CD4-positive, alpha-beta T cell (primary cell): Measurements from ENCODE around the gene ABCD3. TPM values are rescaled to one million over a fixed set of nuclear protein-coding genes. Genes with fewer than 3 reads are reported as not detected.

Source experiments
- ATAC-seq: fragments of 200-7000 bp; cut with Tn5 transposase; one replicate; pipeline ENCODE4 v1.10.0; 2022; ENCODE audit warnings: mild to moderate bottlenecking; ENCODE audit not compliant: poor library complexity
- CTCF ChIA-PET: fragments of 350-600 bp; sonication (Branson Sonifier 250); formaldehyde crosslinking; loops from one replicate; lab custom pipeline; 2021; ENCODE audit warnings: antibody characterized with exemption, inconsistent platforms; lab: Charles Lee
- POLR2A ChIA-PET: fragments of 350-600 bp; sonication (Branson Sonifier 250); formaldehyde crosslinking; loops from one replicate; lab custom pipeline; 2021; ENCODE audit warnings: antibody characterized with exemption, inconsistent platforms; lab: Charles Lee
- DNase-seq, 14 experiments: peaks; one replicate each; pipeline ENCODE4 v3.0.0-alpha.2; 2013 to 2020; ENCODE audit warnings: mixed read lengths in 2 of 14
- H3K27ac ChIP-seq, 2 donors: one replicate each; pipeline versions ENCODE4 v1.5.1 to v1.7.0; 2013; ENCODE audit warnings: low read length in 2 of 2, low read depth in 1 of 2, mild to moderate bottlenecking in 1 of 2
- H3K27me3 ChIP-seq, 2 experiments: 1 replicate in 1 of 2; 2 replicates in 1 of 2; pipeline versions ENCODE4 v1.6.1 to v1.7.0; 2013; ENCODE audit warnings: low read length in 2 of 2, control low read depth in 1 of 2, mild to moderate bottlenecking in 1 of 2, moderate library complexity in 1 of 2; ENCODE audit not compliant: insufficient read depth in 2 of 2, control insufficient read depth in 1 of 2
- H3K36me3 ChIP-seq: one replicate; pipeline ENCODE4 v1.6.1; 2013; ENCODE audit warnings: low read length, control low read depth; ENCODE audit not compliant: insufficient read depth
- H3K4me1 ChIP-seq: one replicate; pipeline ENCODE4 v1.6.1; 2013; ENCODE audit warnings: low read length, control low read depth; ENCODE audit not compliant: insufficient read depth
- H3K4me3 ChIP-seq: one replicate; pipeline ENCODE4 v1.5.1; 2013; ENCODE audit warnings: mild to moderate bottlenecking, low read length, moderate library complexity
- H3K9me3 ChIP-seq, 2 experiments: 1 replicate in 1 of 2; 2 replicates in 1 of 2; pipeline versions ENCODE4 v1.6.1 to v1.7.0; 2013; ENCODE audit warnings: low read length in 2 of 2, mild to moderate bottlenecking in 2 of 2, control low read depth in 1 of 2, moderate library complexity in 1 of 2; ENCODE audit not compliant: control insufficient read depth in 1 of 2, insufficient read depth in 1 of 2
- H3K27ac Mint-ChIP-seq: one replicate; pipeline ENCODE4 v1.8.0; 2020; ENCODE audit warnings: mixed read lengths
- H3K27me3 Mint-ChIP-seq: one replicate; pipeline ENCODE4 v1.8.0; 2021; ENCODE audit warnings: mixed read lengths
- H3K36me3 Mint-ChIP-seq: one replicate; pipeline ENCODE4 v1.8.0; 2021; ENCODE audit warnings: low read depth, mixed read lengths
- H3K4me1 Mint-ChIP-seq: one replicate; pipeline ENCODE4 v1.8.0; 2021; ENCODE audit warnings: low read depth, mixed read lengths
- H3K4me3 Mint-ChIP-seq: one replicate; pipeline ENCODE4 v1.8.0; 2020; ENCODE audit warnings: mild to moderate bottlenecking, mixed read lengths
- H3K9me3 Mint-ChIP-seq: one replicate; pipeline ENCODE4 v1.8.0; 2020; ENCODE audit warnings: mixed read lengths
- CTCF ChIP-seq: fragments of 200-600 bp; IDR thresholded peaks from one replicate; pipeline ENCODE4 v1.8.0; 2022; ENCODE audit warnings: antibody characterized with exemption, mild to moderate bottlenecking
- intact Hi-C, 2 experiments: fragments of 100-400 bp; cut with DNase I in 1 of 2; cut with micrococcal nuclease in 1 of 2; formaldehyde crosslinking; loops; one replicate each; pipeline versions ENCODE4 v1.15.1 to v1.9.0; 2023 to 2025; cut with DNase I, micrococcal nuclease
- total RNA-seq, 174 experiments: library from RNA in 2 of 174; stranded (reverse) in 2 of 174; gene quantifications; one replicate each; pipeline ENCODE4 v1.2.3 and lab custom pipeline; 2021 to 2026

ABCD3 gene
- total RNA-seq, 2 experiments from 2014 or later: 13.0 to 13.5 TPM

DNA sequence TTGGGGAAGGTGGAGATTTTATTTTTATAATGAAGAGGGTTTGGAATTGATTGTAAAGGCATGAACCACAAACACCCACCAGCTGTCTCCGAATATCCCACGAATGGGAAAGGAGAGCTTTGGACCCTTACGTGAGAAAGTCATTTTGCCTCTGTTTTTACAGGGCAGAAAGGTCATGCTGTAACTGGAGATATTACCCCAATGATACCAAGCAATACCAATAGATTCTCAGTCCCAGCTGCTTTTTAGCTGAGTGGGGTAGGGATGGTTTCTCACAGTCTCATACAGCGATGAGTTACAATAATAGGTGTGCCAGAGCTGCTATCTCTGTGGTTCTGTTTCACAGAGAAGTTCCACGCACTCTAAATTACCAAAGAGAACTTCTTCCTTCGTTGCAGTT, 132.2 kb downstream of the ABCD3 start:
- Mint-ChIP-seq H3K27ac (no peak overlapping the region), H3K4me3 (no peak overlapping the region), H3K27me3 (peaks cover 44% of the 10 kb centered on the region), H3K36me3 (no peaks in the 10 kb centered on the region), H3K9me3 (no peaks in the 10 kb centered on the region), H3K4me1 (no peaks in the 10 kb centered on the region)
- DNase-seq: no peak
- Histone ChIP-seq H3K4me1 (no peaks in the 10 kb centered on the region), H3K27ac (no peak overlapping the region), H3K27me3 (peaks cover 2 to 5% of the 10 kb centered on the region in 2 experiments), H3K4me3 (no peak overlapping the region), H3K36me3 (no peaks in the 10 kb centered on the region), H3K9me3 (no peaks in the 10 kb centered on the region)
- no peak for TF ChIP-seq CTCF
- intact Hi-C loops: no loop called here
- POLR2A ChIA-PET: no interaction called here
- CTCF ChIA-PET: no interaction called here
- ATAC-seq: no peak

- Mint-ChIP-seq H3K4me3 (no peak overlapping the region), H3K36me3 (no peaks in the 10 kb centered on the region), H3K27ac (no peak overlapping the region), H3K9me3 (no peaks in the 10 kb centered on the region), H3K27me3 (peaks cover 42% of the 10 kb centered on the region), H3K4me1 (no peaks in the 10 kb centered on the region)
- Histone ChIP-seq H3K9me3 (no peaks in the 10 kb centered on the region), H3K27me3 (peaks cover 2 to 5% of the 10 kb centered on the region in 2 experiments), H3K36me3 (no peaks in the 10 kb centered on the region), H3K4me3 (no peak overlapping the region), H3K27ac (no peak overlapping the region), H3K4me1 (no peaks in the 10 kb centered on the region)
- POLR2A ChIA-PET: no interaction called here
- DNase-seq (no peak), ATAC-seq (no peak)
- CTCF ChIA-PET: no interaction called here
- no peak for TF ChIP-seq CTCF
- intact Hi-C loops: no loop called here
Observed at GRCh38 chr1:94550800-94551241, 132.6 kb downstream of the ABCD3 start.

- Mint-ChIP-seq H3K9me3 (no peaks in the 10 kb centered on the region), H3K36me3 (no peaks in the 10 kb centered on the region), H3K4me3 (no peak overlapping the region), H3K27me3 (peaks cover 36% of the 10 kb centered on the region), H3K27ac (no peak overlapping the region), H3K4me1 (no peaks in the 10 kb centered on the region)
- Histone ChIP-seq H3K4me1 (no peaks in the 10 kb centered on the region), H3K4me3 (no peak overlapping the region), H3K9me3 (no peaks in the 10 kb centered on the region), H3K27me3 (peaks cover 2 to 5% of the 10 kb centered on the region in 2 experiments), H3K36me3 (no peaks in the 10 kb centered on the region), H3K27ac (no peak overlapping the region)
- ATAC-seq: no peak
- ChIA-PET CTCF (no interaction called here), POLR2A (no interaction called here)
- TF ChIP-seq CTCF: no peak
- DNase-seq: no peak
- intact Hi-C loops: no loop called here
Observed at GRCh38 chr1:94551449-94551848, 133.3 kb downstream of the ABCD3 start.
